Ishikawa (cell line): ENCODE results near the gene STAP2.

Source experiments
- CEBPB ChIP-seq: IDR thresholded peaks from 2 replicates; pipeline ENCODE4 v1.6.1; 2012
- CREB1 ChIP-seq: IDR thresholded peaks from 2 replicates; pipeline ENCODE4 v1.6.1; 2012; ENCODE audit warnings: low read depth
- EGR1 ChIP-seq: IDR thresholded peaks from 2 replicates; pipeline ENCODE4 v1.6.1; 2012
- EP300 ChIP-seq: IDR thresholded peaks from 2 replicates; pipeline ENCODE4 v1.6.1; 2012; ENCODE audit warnings: borderline replicate concordance
- FOXM1 ChIP-seq: IDR thresholded peaks from 2 replicates; pipeline ENCODE4 v1.6.1; 2012; ENCODE audit warnings: low read depth, borderline replicate concordance
- NFIC ChIP-seq: IDR thresholded peaks from 2 replicates; pipeline ENCODE4 v1.6.1; 2012
- RAD21 ChIP-seq: IDR thresholded peaks from 2 replicates; pipeline ENCODE4 v1.6.1; 2012; ENCODE audit warnings: low read depth
- TAF1 ChIP-seq: IDR thresholded peaks from 2 replicates; pipeline ENCODE4 v1.6.1; 2012; ENCODE audit warnings: low read depth, mild to moderate bottlenecking
- TCF12 ChIP-seq: IDR thresholded peaks from 2 replicates; pipeline ENCODE4 v1.6.1; 2012; ENCODE audit warnings: low read depth
- TEAD4 ChIP-seq: IDR thresholded peaks from 2 replicates; pipeline ENCODE4 v1.6.1; 2012
- YY1 ChIP-seq: IDR thresholded peaks from 2 replicates; pipeline ENCODE4 v1.6.1; 2012; ENCODE audit warnings: low read depth
- ZBTB7A ChIP-seq: IDR thresholded peaks from 2 replicates; pipeline ENCODE4 v1.6.1; 2012; ENCODE audit warnings: low read depth
- TF ChIP-seq, protein P1 (sequence below): IDR thresholded peaks from 2 replicates; pipeline ENCODE4 v1.6.1; 2012
- TF ChIP-seq, protein P2 (sequence below): IDR thresholded peaks from 2 replicates; pipeline ENCODE4 v1.6.1; 2012; ENCODE audit warnings: low read depth, mild to moderate bottlenecking
- TF ChIP-seq, protein P3 (sequence below): IDR thresholded peaks from 2 replicates; pipeline ENCODE4 v1.6.1; 2012

The STAP2 gene

DNA sequence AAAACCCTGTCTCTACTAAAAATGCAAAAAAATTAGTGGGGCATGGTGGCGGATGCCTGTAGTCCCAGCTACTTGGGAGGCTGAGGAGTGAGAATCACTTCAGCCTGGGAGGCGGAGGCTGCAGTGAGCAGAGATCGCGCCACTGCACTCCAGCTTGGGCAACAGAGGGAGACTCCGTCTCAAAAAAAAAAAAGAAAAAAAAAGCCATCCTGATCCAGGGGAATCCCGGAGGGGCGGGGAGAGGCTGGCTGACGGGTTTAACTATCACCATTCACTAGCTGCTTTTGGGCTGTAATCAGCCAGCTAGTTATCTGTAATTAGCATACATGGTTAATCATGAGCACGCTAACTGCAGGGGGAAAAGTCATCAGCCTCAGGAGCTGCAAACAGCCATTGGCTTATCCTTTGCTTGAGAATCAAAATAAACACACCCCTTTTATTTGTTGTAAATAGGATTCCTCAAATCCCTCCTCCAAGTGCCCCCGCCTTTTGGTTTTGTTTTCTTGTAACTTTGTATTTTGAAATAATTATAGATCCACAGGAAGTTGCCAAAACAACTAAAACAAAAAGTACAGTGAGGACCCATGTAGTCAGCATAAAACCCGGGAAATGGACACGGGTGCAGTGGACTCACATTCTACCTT is 24.7 kb downstream of the STAP2 start:
- TF ChIP-seq, protein P1, sequence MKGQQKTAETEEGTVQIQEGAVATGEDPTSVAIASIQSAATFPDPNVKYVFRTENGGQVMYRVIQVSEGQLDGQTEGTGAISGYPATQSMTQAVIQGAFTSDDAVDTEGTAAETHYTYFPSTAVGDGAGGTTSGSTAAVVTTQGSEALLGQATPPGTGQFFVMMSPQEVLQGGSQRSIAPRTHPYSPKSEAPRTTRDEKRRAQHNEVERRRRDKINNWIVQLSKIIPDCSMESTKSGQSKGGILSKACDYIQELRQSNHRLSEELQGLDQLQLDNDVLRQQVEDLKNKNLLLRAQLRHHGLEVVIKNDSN = no peak
- TF ChIP-seq EP300 = no peak

DNA sequence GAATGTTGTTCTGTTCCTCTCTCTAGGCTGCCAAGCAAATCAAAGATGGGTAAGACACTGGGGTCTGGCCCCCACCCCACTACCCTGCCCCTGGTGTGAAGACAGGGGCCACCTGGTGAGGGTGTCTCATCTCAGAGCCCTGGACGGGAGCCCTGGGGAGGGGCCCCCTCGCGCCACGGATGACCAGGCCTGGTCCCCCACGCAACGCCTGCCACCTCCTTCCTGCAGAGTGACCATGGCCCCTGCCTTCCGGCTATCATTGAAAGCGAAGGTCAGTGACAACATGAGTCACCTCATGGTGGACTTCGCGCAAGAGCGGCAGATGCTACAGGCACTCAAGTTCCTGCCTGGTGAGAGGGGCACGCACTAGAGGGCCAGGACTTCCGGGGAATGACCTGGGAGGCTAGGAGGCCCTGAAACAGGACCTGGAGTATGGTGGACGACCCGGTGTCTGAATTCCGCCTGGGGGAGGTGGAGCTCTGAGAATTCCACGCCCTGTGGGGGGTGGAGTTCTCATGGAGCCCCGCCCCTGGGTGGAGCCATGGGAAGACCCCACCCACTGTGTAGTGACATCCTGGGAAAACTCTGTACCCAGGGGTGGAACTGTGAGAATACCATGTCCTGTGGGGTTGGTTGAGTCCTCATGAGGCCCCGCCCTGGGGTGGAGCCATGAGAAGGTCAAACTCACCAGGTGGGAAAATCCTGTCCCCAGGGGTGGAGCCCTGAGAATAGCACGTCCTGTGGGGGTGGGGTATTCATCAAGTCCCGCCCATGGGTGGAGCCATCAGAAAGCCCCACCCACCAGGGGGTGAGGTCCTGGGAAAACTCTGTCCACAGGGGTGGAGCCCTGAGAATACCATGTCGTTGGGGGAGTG is 28.1 kb downstream of the STAP2 start:
- TF ChIP-seq TEAD4 = no peak
- TF ChIP-seq ZBTB7A = no peak
- TF ChIP-seq YY1 = no peak
- TF ChIP-seq EGR1 = no peak
- TF ChIP-seq, protein P2, sequence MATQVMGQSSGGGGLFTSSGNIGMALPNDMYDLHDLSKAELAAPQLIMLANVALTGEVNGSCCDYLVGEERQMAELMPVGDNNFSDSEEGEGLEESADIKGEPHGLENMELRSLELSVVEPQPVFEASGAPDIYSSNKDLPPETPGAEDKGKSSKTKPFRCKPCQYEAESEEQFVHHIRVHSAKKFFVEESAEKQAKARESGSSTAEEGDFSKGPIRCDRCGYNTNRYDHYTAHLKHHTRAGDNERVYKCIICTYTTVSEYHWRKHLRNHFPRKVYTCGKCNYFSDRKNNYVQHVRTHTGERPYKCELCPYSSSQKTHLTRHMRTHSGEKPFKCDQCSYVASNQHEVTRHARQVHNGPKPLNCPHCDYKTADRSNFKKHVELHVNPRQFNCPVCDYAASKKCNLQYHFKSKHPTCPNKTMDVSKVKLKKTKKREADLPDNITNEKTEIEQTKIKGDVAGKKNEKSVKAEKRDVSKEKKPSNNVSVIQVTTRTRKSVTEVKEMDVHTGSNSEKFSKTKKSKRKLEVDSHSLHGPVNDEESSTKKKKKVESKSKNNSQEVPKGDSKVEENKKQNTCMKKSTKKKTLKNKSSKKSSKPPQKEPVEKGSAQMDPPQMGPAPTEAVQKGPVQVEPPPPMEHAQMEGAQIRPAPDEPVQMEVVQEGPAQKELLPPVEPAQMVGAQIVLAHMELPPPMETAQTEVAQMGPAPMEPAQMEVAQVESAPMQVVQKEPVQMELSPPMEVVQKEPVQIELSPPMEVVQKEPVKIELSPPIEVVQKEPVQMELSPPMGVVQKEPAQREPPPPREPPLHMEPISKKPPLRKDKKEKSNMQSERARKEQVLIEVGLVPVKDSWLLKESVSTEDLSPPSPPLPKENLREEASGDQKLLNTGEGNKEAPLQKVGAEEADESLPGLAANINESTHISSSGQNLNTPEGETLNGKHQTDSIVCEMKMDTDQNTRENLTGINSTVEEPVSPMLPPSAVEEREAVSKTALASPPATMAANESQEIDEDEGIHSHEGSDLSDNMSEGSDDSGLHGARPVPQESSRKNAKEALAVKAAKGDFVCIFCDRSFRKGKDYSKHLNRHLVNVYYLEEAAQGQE = no peak
- no peak for TF ChIP-seq CREB1
- TF ChIP-seq TCF12 = no peak
- no peak for TF ChIP-seq TAF1
- no peak for TF ChIP-seq EP300
- TF ChIP-seq RAD21 = no peak
- TF ChIP-seq, protein P1 = no peak
- TF ChIP-seq FOXM1 = no peak
- TF ChIP-seq CEBPB = no peak
- TF ChIP-seq NFIC = no peak
- TF ChIP-seq, protein P3, sequence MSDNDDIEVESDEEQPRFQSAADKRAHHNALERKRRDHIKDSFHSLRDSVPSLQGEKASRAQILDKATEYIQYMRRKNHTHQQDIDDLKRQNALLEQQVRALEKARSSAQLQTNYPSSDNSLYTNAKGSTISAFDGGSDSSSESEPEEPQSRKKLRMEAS = no peak

DNA sequence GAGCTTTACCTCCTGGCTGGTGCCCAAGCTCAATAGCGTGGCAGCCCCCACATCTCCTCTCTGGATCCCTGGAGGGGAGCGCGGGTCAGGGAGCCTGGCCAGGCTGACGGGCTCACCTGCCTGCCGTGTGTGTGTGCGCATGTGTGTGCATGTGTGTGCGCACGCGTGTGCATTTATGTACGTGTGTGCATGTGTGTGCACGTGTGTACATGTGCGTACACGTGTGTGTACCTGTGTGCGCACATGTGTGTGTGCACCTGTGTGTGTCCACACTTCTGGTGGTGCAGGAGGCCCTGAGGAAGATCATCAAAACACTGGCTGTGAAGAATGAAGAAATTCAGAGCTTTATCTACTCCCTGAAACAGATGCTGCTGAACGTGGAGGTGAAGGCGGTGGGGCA is 33.0 kb downstream of the STAP2 start:
- TF ChIP-seq TEAD4 = no peak
- TF ChIP-seq EP300 = no peak
- TF ChIP-seq NFIC = no peak
- TF ChIP-seq, protein P3 = no peak
- no peak for TF ChIP-seq TAF1
- TF ChIP-seq CEBPB = no peak
- TF ChIP-seq, protein P2 = no peak
- no peak for TF ChIP-seq TCF12
- no peak for TF ChIP-seq YY1
- no peak for TF ChIP-seq FOXM1
- no peak for TF ChIP-seq RAD21
- no peak for TF ChIP-seq EGR1
- TF ChIP-seq, protein P1 = no peak

DNA sequence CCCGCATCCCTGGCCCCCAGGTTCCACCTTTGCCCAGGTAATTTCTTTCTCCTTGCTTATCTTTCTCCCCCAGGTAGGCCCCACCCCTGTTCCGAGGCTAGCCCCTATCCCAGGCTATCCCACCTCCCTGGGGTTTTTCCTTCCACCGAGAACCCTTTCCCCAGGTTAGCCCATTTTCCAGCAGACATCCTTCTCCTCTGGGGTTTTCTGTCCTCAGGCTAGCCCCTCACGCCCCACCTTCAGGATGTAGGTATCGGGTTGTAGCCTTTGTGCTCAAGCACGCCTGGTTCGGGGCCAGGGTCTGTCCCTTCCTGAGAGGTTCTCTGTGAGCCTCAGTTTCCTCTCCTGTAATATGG is 33.4 kb downstream of the STAP2 start:
- TF ChIP-seq TEAD4 (no peak), EGR1 (no peak), RAD21 (no peak), TCF12 (no peak), CREB1 (no peak), ZBTB7A (no peak), TAF1 (no peak), NFIC (no peak), YY1 (no peak), FOXM1 (no peak)
- TF ChIP-seq, protein P2 = no peak
